ENCODE results near the gene TNFSF18. TPM values are rescaled to one million over a fixed set of nuclear protein-coding genes. Genes with fewer than 3 reads are reported as not detected.
"Not testable (repeated sequence)": the region's sequence is repeated elsewhere in the genome, so short reads cannot be mapped to it uniquely, and the experiment has no call there.

Gene TNFSF18
- polyA plus RNA-seq, 1 experiment = 8.8 TPM

DNA sequence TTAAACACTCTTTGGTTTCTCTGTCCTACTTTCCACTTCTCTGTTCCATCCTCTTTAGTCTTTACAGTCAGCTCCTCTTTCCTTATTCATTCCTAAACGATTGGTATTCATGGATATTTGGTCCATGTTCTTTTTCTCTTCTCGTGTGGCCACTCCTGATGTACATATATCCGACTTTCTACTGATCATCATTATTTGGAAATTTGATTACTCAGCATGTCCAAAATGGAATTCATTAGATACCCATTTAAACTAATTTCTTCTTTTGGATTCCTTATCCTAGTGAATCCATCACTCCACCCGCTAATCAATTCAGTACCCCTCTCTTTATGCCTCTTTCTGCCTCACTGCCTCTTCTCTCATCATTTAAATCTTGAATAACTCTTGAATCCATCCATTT is 43.8 kb upstream of the TNFSF18 start:
- TF ChIP-seq, protein P1, sequence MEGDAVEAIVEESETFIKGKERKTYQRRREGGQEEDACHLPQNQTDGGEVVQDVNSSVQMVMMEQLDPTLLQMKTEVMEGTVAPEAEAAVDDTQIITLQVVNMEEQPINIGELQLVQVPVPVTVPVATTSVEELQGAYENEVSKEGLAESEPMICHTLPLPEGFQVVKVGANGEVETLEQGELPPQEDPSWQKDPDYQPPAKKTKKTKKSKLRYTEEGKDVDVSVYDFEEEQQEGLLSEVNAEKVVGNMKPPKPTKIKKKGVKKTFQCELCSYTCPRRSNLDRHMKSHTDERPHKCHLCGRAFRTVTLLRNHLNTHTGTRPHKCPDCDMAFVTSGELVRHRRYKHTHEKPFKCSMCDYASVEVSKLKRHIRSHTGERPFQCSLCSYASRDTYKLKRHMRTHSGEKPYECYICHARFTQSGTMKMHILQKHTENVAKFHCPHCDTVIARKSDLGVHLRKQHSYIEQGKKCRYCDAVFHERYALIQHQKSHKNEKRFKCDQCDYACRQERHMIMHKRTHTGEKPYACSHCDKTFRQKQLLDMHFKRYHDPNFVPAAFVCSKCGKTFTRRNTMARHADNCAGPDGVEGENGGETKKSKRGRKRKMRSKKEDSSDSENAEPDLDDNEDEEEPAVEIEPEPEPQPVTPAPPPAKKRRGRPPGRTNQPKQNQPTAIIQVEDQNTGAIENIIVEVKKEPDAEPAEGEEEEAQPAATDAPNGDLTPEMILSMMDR (IDR thresholded peaks at IDR 0.05; ENCODE audit: insufficient read depth, low read depth, low read length) = no peak
- ChIA-PET CTCF (interaction anchor here (1.1 kb wide), 1 partner anchor 351 kb away, joined by 4 read pairs; no protein-coding TSS in a partner anchor), POLR2A (no interaction called here)
- H3K4me3 ChIP-seq (ENCODE audit: low read depth, low read length) = no peak overlapping the region
- H3K27me3 ChIP-seq (ENCODE audit: control insufficient read depth, insufficient read depth, low read length) = no peaks in the 10 kb centered on the region
- H3K36me3 ChIP-seq (ENCODE audit: control insufficient read depth, insufficient read depth, low read length) = no peaks in the 10 kb centered on the region
- DNase-seq (ENCODE audit: low read depth) = no peak

DNA sequence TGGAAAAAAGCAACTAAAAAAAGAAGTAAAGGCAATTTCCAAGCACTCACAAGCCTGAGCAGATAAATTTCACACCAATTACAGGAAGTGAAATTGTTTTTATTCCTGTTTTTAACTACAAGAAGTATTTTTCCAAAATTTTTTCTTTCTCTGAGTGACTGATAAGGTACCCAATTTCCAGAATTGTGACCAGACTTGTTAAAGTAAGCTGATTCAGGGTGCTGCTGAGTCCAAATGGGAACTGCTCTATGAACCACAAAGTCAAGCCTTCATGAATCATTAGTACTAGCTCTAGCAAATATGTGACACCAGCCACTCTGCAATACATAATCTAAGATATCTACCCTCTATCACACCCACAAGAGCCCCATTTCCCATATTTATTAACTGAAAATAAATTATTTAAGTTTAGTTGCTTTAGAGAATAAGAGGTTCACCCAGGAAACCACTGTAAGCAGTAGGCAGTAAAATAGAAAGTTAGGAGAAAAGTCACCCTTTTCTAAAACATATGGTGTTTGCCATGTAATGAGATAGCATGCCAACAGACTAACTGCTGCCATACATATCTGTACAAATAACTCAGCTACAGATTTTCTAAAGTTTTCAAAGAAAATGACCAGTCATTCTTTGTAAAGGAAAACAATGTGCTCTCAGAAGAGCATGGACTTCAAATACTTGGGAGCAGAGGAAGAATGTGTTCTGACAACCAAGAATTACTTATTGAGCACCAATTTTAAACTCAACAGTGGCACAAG is 43.1 kb upstream of the TNFSF18 start:
- ChIA-PET POLR2A (no interaction called here), CTCF (interaction anchor here (1.1 kb wide), 1 partner anchor 351 kb away, joined by 4 read pairs; no protein-coding TSS in a partner anchor)
- no peak for DNase-seq (ENCODE audit: low read depth)
- H3K4me3 ChIP-seq (ENCODE audit: low read depth, low read length) = no peak overlapping the region
- no peaks in the 10 kb centered on the region for H3K27me3 ChIP-seq (ENCODE audit: control insufficient read depth, insufficient read depth, low read length)
- no peaks in the 10 kb centered on the region for H3K36me3 ChIP-seq (ENCODE audit: control insufficient read depth, insufficient read depth, low read length)
- TF ChIP-seq, protein P1 (IDR thresholded peaks at IDR 0.05; ENCODE audit: insufficient read depth, low read depth, low read length) = no peak

DNA sequence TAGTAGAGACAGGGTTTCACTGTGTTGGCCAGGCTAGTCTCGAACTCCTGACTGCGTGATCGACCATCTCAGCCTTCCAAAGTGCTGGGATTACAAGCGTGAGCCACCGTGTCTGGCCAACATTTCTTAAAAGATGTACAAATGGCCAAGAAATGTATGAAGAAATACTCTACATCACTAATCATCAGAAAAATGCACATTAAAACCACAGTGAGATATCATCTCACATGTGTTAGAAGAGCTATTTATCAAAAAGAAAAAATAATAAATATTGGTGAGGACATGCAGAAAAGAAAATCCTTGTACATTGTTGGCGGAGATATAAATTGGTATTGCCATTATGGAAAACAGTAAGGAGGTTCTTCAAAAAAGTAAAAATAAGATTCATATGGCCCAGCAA is 33.6 kb upstream of the TNFSF18 start:
- no peak for DNase-seq (ENCODE audit: low read depth)
- Histone ChIP-seq H3K36me3 (ENCODE audit: control insufficient read depth, insufficient read depth, low read length) (no peaks in the 10 kb centered on the region), H3K4me3 (ENCODE audit: low read depth, low read length) (no peak overlapping the region), H3K27me3 (ENCODE audit: control insufficient read depth, insufficient read depth, low read length) (no peaks in the 10 kb centered on the region)
- CTCF ChIA-PET = no interaction called here
- POLR2A ChIA-PET = interaction anchor here (0.5 kb wide), 1 partner anchor 19 kb away, joined by 4 read pairs; no protein-coding TSS in a partner anchor
- TF ChIP-seq, protein P1 (IDR thresholded peaks at IDR 0.05; ENCODE audit: insufficient read depth, low read depth, low read length) = no peak

DNA sequence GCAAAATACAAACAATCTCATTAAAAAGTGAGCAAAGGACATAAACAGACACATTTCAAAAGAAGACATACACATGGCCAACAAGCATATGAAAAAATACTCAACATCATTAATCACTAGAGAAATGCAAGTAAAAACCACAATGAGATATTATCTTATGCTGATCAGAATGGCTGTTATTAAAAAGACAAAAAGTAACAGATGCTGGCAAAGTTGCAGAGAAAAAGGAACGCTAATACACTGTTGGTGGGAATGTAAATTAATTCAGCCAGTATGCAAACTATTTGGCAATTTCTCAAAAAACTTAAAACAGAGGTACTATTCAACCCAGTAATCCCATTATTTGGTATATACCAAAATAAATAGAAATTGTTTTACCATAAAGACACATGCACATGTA is 32.2 kb upstream of the TNFSF18 start:
- Histone ChIP-seq H3K27me3 (ENCODE audit: control insufficient read depth, insufficient read depth, low read length) (no peaks in the 10 kb centered on the region), H3K36me3 (ENCODE audit: control insufficient read depth, insufficient read depth, low read length) (no peaks in the 10 kb centered on the region), H3K4me3 (ENCODE audit: low read depth, low read length) (no peak overlapping the region)
- TF ChIP-seq, protein P1 (IDR thresholded peaks at IDR 0.05; ENCODE audit: insufficient read depth, low read depth, low read length) = no peak
- no peak for DNase-seq (ENCODE audit: low read depth)
- ChIA-PET POLR2A (no interaction called here), CTCF (no interaction called here)

DNA sequence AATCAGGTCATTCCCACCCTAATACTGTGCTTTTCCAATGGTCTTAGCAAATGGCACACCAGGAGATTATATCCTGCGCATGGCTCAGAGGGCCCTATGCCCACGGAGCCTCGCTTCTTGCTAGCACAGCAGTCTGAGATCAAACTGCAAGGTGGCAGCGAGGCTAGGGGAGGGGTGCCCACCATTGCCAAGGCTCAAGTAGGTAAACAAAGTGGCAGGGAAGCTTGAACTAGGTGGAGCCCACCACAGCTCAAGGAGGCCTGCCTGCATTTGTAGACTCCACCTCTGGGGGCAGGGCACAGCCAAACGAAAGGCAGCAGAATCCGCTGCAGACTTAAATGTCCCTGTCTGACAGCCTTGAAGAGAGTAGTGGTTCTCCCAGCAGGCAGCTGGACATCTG is 23.5 kb upstream of the TNFSF18 start:
- DNase-seq (ENCODE audit: low read depth); H3K36me3 ChIP-seq (ENCODE audit: control insufficient read depth, insufficient read depth, low read length); POLR2A ChIA-PET; H3K4me3 ChIP-seq (ENCODE audit: low read depth, low read length); CTCF ChIA-PET; H3K27me3 ChIP-seq (ENCODE audit: control insufficient read depth, insufficient read depth, low read length): not testable (repeated sequence)

DNA sequence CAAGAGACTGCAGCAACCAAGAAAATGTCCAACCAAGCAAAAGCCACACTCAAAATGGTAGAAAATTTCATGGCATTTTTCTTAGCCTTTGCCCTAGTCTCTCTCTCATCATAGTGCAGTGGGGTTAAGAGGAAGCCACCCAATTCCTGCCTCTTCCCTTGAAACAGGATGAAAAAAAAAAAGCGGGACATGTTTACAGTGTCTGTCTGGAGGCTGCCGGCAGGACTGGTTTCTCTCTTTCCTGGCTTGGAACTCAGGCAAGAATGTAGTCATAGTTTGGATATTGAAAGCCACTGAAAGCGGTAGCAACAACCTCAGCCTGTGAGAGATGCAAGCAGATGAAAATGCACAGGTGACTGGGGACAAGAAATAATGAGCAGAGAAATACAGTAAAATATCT is 13.3 kb upstream of the TNFSF18 start:
- H3K27me3 ChIP-seq (ENCODE audit: control insufficient read depth, insufficient read depth, low read length) = no peaks in the 10 kb centered on the region
- TF ChIP-seq, protein P1 (IDR thresholded peaks at IDR 0.05; ENCODE audit: insufficient read depth, low read depth, low read length) = no peak
- no peak for DNase-seq (ENCODE audit: low read depth)
- POLR2A ChIA-PET = no interaction called here
- CTCF ChIA-PET = no interaction called here
- no peak overlapping the region for H3K4me3 ChIP-seq (ENCODE audit: low read depth, low read length)
- H3K36me3 ChIP-seq (ENCODE audit: control insufficient read depth, insufficient read depth, low read length) = no peaks in the 10 kb centered on the region

Data from BJ (cell line).